Measurements from ENCODE around the gene KLHL3. TPM values are rescaled to one million over a fixed set of nuclear protein-coding genes. Genes with fewer than 3 reads are reported as not detected.

Gene KLHL3
- total and polyA plus RNA-seq, 11 donors = 8.3 to 77.6 (median 26.1) TPM

- ATAC-seq (no peak), DNase-seq (no peak)
- Histone ChIP-seq H3K27me3 (no peaks in the 10 kb centered on the region), H3K36me3 (no peaks in the 10 kb centered on the region), H3K9me3 (no peaks in the 10 kb centered on the region), H3K4me3 (no peak overlapping the region), H3K4me1 (peaks cover 0 to 7% (median 0%) of the 10 kb centered on the region in 12 donors), H3K27ac (no peak overlapping the region)
- WGBS, 4 donors = 28 to 50% (median 44%) methylated on average over 2 of the region's 2 CpGs
- intact Hi-C loops (cut with DNase I) = no loop called here
- TF ChIP-seq, protein P1, sequence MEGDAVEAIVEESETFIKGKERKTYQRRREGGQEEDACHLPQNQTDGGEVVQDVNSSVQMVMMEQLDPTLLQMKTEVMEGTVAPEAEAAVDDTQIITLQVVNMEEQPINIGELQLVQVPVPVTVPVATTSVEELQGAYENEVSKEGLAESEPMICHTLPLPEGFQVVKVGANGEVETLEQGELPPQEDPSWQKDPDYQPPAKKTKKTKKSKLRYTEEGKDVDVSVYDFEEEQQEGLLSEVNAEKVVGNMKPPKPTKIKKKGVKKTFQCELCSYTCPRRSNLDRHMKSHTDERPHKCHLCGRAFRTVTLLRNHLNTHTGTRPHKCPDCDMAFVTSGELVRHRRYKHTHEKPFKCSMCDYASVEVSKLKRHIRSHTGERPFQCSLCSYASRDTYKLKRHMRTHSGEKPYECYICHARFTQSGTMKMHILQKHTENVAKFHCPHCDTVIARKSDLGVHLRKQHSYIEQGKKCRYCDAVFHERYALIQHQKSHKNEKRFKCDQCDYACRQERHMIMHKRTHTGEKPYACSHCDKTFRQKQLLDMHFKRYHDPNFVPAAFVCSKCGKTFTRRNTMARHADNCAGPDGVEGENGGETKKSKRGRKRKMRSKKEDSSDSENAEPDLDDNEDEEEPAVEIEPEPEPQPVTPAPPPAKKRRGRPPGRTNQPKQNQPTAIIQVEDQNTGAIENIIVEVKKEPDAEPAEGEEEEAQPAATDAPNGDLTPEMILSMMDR (IDR thresholded peaks at IDR 0.05) = no peak
- TF ChIP-seq POLR2A (IDR thresholded peaks at IDR 0.05) = no peak
Measured at GRCh38 chr5:137575847-137576246, 160.0 kb downstream of the KLHL3 start.

- Histone ChIP-seq H3K27me3 (no peaks in the 10 kb centered on the region), H3K4me3 (no peak overlapping the region), H3K9me3 (no peaks in the 10 kb centered on the region), H3K4me1 (peaks cover 0 to 7% (median 0%) of the 10 kb centered on the region in 12 donors), H3K36me3 (no peaks in the 10 kb centered on the region), H3K27ac (no peak overlapping the region)
- 87 to 93% (median 91%) methylated on average over 3 of the region's 3 CpGs for WGBS, 4 donors
- no peak for ATAC-seq
- TF ChIP-seq POLR2A (IDR thresholded peaks at IDR 0.05) = no peak
- TF ChIP-seq, protein P1 (IDR thresholded peaks at IDR 0.05) = no peak
- no peak for DNase-seq
- intact Hi-C loops (cut with DNase I) = no loop called here
Measured at GRCh38 chr5:137575211-137575610, 160.7 kb downstream of the KLHL3 start.

DNA sequence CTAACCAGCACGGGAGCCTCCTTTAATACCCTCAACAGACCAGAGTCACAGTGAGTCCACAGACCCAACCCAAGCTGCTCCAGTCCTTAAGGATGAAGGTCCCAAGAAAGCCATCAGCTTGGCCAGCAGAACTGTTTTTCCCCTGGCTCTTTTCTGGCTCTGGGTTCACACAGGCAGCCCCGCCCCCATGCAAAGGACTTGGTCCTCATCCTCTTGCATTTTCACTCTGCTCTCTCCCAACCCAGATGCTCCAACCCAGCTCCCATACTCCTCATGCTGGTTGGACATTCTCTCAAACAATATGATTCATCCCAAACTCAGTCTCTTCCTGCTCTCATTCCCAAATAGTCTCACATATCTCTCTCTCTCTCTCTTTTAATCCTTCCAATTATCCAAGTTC is 162.5 kb downstream of the KLHL3 start:
- H3K27me3 ChIP-seq = no peaks in the 10 kb centered on the region
- H3K36me3 ChIP-seq = no peaks in the 10 kb centered on the region
- H3K27ac ChIP-seq = no peak overlapping the region
- H3K4me1 ChIP-seq = peaks cover 0 to 7% (median 0%) of the 10 kb centered on the region in 12 donors
- H3K4me3 ChIP-seq = no peak overlapping the region
- 85 to 92% (median 88%) methylated on average over 2 of the region's 2 CpGs for WGBS, 4 donors
- intact Hi-C loops (cut with DNase I) = no loop called here
- H3K9me3 ChIP-seq = no peaks in the 10 kb centered on the region
- TF ChIP-seq POLR2A (IDR thresholded peaks at IDR 0.05) = no peak
- TF ChIP-seq, protein P1 (IDR thresholded peaks at IDR 0.05) = no peak
- ATAC-seq = no peak
- no peak for DNase-seq

GRCh38 chr5:137572042-137572695 is 163.7 kb downstream of the KLHL3 start:
- WGBS, 4 donors = 79 to 91% (median 84%) methylated on average over 5 of the region's 5 CpGs
- peak in 2 of 4 donors; percentile 44 to 62 for ATAC-seq
- TF ChIP-seq, protein P1 (IDR thresholded peaks at IDR 0.05) = no peak
- no peak for TF ChIP-seq POLR2A (IDR thresholded peaks at IDR 0.05)
- no peaks in the 10 kb centered on the region for H3K36me3 ChIP-seq
- H3K4me1 ChIP-seq = peaks cover 0 to 7% (median 0%) of the 10 kb centered on the region in 12 donors
- no peak overlapping the region for H3K4me3 ChIP-seq
- H3K27ac ChIP-seq = no peak overlapping the region
- no peaks in the 10 kb centered on the region for H3K27me3 ChIP-seq
- intact Hi-C loops (cut with DNase I) = no loop called here
- no peak for DNase-seq
- no peaks in the 10 kb centered on the region for H3K9me3 ChIP-seq
